ENCODE measurements around the gene LRTM2. TPM values are rescaled to one million over a fixed set of nuclear protein-coding genes. Genes with fewer than 3 reads are reported as not detected.

The LRTM2 gene
- total RNA-seq, 1 donor from 2014 or later: not detected

DNA sequence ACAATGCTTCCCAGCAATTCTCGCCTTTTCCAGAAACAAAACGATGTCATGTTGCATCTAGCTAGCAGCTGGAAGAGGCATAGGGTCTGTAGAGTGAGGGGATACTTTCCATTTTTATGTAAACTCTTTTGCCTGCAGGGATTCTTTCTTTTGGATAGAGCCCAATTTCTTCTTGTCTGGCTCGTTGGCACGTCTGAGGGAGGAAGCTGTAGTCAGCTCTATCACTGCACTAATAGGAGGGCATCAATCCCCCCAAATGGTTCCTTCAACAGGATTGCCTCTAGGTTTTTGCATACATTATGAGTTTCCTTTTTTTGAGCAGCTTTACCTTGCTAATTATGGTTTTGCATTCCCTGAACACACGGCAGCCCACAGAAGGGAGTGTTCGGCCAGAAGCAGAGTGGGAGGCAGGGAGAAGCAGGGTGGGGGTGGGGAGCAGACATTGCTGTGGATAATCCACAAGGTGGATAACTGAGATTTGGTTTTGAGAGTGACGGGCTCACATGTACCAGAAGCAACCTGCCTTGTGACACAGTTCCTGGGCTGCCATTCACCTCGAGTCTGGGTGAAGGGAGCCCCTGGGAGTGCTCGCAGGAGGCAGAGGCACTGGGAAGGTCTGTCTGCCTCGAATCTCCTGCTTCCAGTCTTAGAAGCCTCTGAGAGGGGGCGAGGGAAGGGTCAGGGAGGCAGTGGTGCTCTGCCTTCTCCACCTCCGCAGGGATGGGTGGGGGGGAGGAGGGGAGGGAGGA lies 24.5 kb downstream of the LRTM2 start:
- TF ChIP-seq, protein P1, sequence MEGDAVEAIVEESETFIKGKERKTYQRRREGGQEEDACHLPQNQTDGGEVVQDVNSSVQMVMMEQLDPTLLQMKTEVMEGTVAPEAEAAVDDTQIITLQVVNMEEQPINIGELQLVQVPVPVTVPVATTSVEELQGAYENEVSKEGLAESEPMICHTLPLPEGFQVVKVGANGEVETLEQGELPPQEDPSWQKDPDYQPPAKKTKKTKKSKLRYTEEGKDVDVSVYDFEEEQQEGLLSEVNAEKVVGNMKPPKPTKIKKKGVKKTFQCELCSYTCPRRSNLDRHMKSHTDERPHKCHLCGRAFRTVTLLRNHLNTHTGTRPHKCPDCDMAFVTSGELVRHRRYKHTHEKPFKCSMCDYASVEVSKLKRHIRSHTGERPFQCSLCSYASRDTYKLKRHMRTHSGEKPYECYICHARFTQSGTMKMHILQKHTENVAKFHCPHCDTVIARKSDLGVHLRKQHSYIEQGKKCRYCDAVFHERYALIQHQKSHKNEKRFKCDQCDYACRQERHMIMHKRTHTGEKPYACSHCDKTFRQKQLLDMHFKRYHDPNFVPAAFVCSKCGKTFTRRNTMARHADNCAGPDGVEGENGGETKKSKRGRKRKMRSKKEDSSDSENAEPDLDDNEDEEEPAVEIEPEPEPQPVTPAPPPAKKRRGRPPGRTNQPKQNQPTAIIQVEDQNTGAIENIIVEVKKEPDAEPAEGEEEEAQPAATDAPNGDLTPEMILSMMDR (IDR thresholded peaks at IDR 0.05): no peak
- Mint-ChIP-seq H3K9me3 (no peaks in the 10 kb centered on the region), H3K27ac (no peak overlapping the region), H3K27me3 (peaks cover 9% of the 10 kb centered on the region), H3K4me3 (no peak overlapping the region), H3K4me1 (peaks cover 30% of the 10 kb centered on the region), H3K36me3 (ENCODE audit: low read depth) (no peaks in the 10 kb centered on the region)
- DNase-seq: no peak
- intact Hi-C loops (cut with micrococcal nuclease): no loop called here
- ChIA-PET CTCF (no interaction called here), POLR2A (no interaction called here)
- ATAC-seq (ENCODE audit: low read depth): no peak

DNA sequence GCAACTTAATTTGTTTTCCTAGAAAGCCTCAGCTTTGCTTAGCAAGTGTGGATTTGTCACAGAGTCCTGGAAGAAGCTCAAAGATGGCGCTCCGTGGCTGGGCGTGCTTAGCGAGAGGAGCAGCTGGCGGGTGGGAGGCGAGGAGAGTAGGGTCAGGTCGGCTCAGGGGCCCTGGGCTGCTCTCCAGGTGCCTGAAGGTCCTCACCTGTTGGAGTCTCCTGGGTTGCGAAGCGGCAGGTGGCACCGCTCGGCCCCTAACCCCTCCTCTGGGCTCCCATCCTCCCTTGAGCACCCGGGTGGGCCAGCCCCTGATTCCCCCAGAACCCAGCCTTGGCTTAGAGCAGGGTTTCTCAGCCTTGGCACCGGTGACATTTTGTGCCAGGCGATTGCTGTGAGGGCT lies 25.1 kb downstream of the LRTM2 start:
- intact Hi-C loops (cut with micrococcal nuclease): no loop called here

DNA sequence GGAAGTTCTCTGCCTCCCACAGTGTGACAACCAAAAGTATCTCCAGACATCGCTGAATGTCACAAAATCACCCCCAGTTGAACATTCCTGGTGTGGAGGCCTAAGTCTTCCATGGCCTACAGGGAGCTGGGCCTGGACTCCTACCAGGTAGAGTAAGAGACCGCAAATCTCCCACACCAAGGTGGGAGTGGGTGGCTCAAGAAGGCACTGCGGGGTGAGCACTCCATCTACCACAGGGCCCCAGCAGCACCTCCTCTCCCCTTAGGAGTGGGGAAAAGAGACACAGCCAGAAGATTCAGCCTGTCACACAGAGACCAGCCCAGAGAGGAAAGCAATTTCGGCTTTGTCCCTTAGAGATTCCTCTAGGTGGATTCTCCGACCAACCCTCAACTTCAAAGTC lies 25.5 kb downstream of the LRTM2 start:
- Mint-ChIP-seq H3K27ac (no peak overlapping the region), H3K4me3 (no peak overlapping the region), H3K36me3 (ENCODE audit: low read depth) (no peaks in the 10 kb centered on the region), H3K4me1 (peaks cover 23% of the 10 kb centered on the region), H3K9me3 (no peaks in the 10 kb centered on the region), H3K27me3 (peaks cover 9% of the 10 kb centered on the region)
- TF ChIP-seq, protein P1 (IDR thresholded peaks at IDR 0.05): no peak
- CTCF ChIA-PET: no interaction called here
- intact Hi-C loops (cut with micrococcal nuclease): no loop called here
- POLR2A ChIA-PET: no interaction called here
- DNase-seq (no peak), ATAC-seq (ENCODE audit: low read depth) (no peak)

More for the DNA sequence above, 25.1 kb downstream of the LRTM2 start:
- ChIA-PET POLR2A (no interaction called here), CTCF (no interaction called here)
- TF ChIP-seq, protein P1 (IDR thresholded peaks at IDR 0.05): no peak
- H3K4me1 Mint-ChIP-seq: peaks cover 26% of the 10 kb centered on the region
- no peaks in the 10 kb centered on the region for H3K9me3 Mint-ChIP-seq
- H3K36me3 Mint-ChIP-seq (ENCODE audit: low read depth): no peaks in the 10 kb centered on the region
- H3K27me3 Mint-ChIP-seq: peaks cover 9% of the 10 kb centered on the region
- H3K4me3 Mint-ChIP-seq: no peak overlapping the region
- DNase-seq (no peak), ATAC-seq (ENCODE audit: low read depth) (no peak)
- H3K27ac Mint-ChIP-seq: no peak overlapping the region

DNA sequence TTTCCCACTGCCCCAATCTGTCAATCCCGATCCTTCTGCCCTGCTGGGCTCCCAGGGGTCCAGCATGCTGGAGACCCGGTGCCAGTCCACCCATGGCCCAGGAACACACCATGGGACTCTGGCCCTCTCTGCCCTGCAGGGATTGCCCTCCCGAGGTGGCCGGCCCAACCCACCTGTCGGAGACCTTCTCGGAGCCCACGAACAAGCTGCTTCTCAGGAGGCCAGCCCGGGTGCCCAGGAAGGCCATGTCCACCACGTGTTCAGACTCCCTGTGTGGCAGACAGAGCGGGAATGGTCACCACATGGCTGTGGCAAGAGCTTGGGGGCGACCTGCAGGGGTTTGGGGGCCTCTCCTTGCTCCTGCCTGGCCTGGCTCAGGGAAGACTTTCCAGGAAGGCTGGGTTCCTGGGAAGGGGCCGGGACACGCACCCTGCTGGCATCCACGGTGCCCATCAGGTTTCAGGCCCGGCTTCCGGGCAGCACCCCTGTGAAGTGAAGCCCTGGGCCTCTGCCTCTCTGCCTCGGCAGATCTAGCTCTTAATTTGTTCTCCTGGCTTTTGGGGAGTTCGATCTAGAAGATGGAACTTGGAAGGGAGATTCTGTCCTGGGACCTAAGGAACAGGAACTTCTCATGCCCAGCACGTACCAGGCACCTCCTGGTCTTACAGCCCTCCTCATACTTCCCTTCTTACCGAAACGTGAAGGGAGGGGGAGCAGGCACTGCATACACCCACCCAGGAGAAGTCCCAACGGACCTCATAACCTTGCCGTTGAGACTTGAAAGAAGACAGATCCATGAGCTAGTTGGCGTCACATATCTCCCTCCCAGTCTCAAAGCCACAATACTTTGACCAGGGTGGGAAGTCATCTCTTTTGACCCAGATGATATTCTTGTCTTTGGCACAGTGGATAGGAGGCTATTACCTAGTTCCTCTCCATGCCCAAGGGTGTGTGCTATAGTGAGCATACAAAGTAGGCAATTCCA lies 26.3 kb downstream of the LRTM2 start:
- CTCF ChIA-PET: no interaction called here
- H3K27ac Mint-ChIP-seq: no peak overlapping the region
- H3K4me3 Mint-ChIP-seq: no peak overlapping the region
- intact Hi-C loops (cut with micrococcal nuclease): no loop called here
- TF ChIP-seq, protein P1 (IDR thresholded peaks at IDR 0.05): no peak
- DNase-seq (no peak), ATAC-seq (ENCODE audit: low read depth) (no peak)
- H3K36me3 Mint-ChIP-seq (ENCODE audit: low read depth): no peaks in the 10 kb centered on the region
- POLR2A ChIA-PET: no interaction called here
- H3K4me1 Mint-ChIP-seq: peaks cover 16% of the 10 kb centered on the region
- peaks cover 9% of the 10 kb centered on the region for H3K27me3 Mint-ChIP-seq
- no peaks in the 10 kb centered on the region for H3K9me3 Mint-ChIP-seq

DNA sequence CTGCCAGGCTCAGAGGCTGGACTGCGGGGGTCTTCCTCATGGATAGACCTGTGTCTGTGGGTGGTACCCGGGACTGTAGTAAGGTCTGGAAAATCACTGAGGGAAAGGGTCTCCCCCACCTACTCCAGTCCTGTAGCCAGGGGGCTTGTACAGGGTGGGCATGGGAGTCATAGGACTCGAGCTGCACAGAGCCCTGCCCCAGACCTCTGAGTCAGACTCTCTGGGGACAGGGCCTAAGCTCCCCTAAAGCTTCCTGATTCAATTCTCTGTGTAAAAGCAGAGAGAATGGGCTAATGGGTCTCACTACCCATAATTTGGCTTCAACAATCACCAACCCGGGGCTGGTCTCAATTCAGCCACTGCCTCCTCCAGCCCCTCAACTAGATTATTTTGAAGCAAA lies 27.0 kb downstream of the LRTM2 start:
- DNase-seq: no peak
- Mint-ChIP-seq H3K4me1 (peaks cover 9% of the 10 kb centered on the region), H3K27ac (no peak overlapping the region), H3K4me3 (no peak overlapping the region), H3K27me3 (peaks cover 9% of the 10 kb centered on the region), H3K9me3 (no peaks in the 10 kb centered on the region), H3K36me3 (ENCODE audit: low read depth) (no peaks in the 10 kb centered on the region)
- intact Hi-C loops (cut with micrococcal nuclease): no loop called here
- ChIA-PET CTCF (no interaction called here), POLR2A (no interaction called here)
- TF ChIP-seq, protein P1 (IDR thresholded peaks at IDR 0.05): no peak
- ATAC-seq (ENCODE audit: low read depth): no peak

Measured in activated B cell treated with CpG ODN at 0.5 μM for 24 hours (primary cell).